ENCODE data around the gene SCAMP1. TPM values are rescaled to one million over a fixed set of nuclear protein-coding genes. Genes with fewer than 3 reads are reported as not detected.

Gene SCAMP1
- polyA plus RNA-seq, 3 donors = 5.4 to 52.4 (median 47.8) TPM

DNA sequence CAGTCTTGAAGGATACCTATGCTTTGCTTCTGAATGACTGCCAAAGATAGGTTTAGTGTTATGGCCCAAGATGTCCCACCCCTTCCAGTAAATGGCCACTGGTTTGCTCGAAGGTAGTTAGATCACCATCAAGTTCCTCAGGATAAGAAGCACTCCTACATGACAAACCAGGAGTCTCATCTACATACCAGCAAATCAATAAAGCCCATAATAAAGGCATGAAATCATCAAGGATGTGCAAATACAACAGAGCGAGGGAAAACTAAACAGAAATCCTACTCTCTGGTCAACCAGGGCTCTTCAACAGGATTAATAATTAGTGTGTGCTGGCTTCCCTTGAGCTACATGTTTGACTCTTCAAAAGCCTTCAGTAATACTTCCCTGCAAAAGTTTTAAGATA lies 147.1 kb downstream of the SCAMP1 start:
- Histone ChIP-seq H3K27ac (ENCODE audit: low read depth in 1 of 2, low read length in 2 of 2) (no peak overlapping the region), H3K27me3 (ENCODE audit: control insufficient read depth in 2 of 2, insufficient read depth in 2 of 2, low read length in 2 of 2) (no peaks in the 10 kb centered on the region), H2AFZ (ENCODE audit: insufficient read depth, low read depth, low read length, poor library complexity, severe bottlenecking) (no peak overlapping the region), H3K4me1 (ENCODE audit: control insufficient read depth in 1 of 2, insufficient read depth in 2 of 2, low read length in 2 of 2) (peaks cover 56 to 62% of the 10 kb centered on the region in 2 donors), H3K4me3 (replicated peaks in 1 of 3; ENCODE audit: low read depth in 2 of 3, low read length in 3 of 3) (peak overlapping the region in 1 of 3 experiments; percentile 86), H3K9ac (ENCODE audit: insufficient read depth, low read length, poor library complexity, severe bottlenecking) (no peak overlapping the region), H3K4me2 (replicated peaks; ENCODE audit: extremely low read depth, low read length, poor library complexity, severe bottlenecking) (peak overlapping the region; percentile 93), H3K36me3 (replicated peaks in 1 of 2; ENCODE audit: control insufficient read depth in 1 of 2, insufficient read depth in 2 of 2, low read length in 2 of 2) (peaks cover 0 to 10% of the 10 kb centered on the region in 2 donors), H3K9me3 (replicated peaks in 1 of 2; ENCODE audit: control insufficient read depth in 1 of 2, insufficient read depth in 1 of 2, low read length in 2 of 2) (no peaks in the 10 kb centered on the region), H4K20me1 (ENCODE audit: insufficient read depth, low read length) (peaks cover 16% of the 10 kb centered on the region), H3K79me2 (ENCODE audit: insufficient read depth, low read length) (peaks cover 37% of the 10 kb centered on the region)
- DNase-seq = no peak
- peaks cover 75% of the 10 kb centered on the region for H3K4me1 Mint-ChIP-seq
- intact Hi-C loops (cut with micrococcal nuclease) = no loop called here
- peak overlapping the region in 5 of 7 donors; percentile 56 to 82 (median 67) for H3K27ac Mint-ChIP-seq
- peak overlapping the region; percentile 97 to 99 for H3K4me3 Mint-ChIP-seq
- TF ChIP-seq, protein P1, sequence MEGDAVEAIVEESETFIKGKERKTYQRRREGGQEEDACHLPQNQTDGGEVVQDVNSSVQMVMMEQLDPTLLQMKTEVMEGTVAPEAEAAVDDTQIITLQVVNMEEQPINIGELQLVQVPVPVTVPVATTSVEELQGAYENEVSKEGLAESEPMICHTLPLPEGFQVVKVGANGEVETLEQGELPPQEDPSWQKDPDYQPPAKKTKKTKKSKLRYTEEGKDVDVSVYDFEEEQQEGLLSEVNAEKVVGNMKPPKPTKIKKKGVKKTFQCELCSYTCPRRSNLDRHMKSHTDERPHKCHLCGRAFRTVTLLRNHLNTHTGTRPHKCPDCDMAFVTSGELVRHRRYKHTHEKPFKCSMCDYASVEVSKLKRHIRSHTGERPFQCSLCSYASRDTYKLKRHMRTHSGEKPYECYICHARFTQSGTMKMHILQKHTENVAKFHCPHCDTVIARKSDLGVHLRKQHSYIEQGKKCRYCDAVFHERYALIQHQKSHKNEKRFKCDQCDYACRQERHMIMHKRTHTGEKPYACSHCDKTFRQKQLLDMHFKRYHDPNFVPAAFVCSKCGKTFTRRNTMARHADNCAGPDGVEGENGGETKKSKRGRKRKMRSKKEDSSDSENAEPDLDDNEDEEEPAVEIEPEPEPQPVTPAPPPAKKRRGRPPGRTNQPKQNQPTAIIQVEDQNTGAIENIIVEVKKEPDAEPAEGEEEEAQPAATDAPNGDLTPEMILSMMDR (IDR thresholded peaks at IDR 0.05) = no peak
- H3K9me3 Mint-ChIP-seq = peaks cover 0 to 2% (median 0%) of the 10 kb centered on the region in 7 donors
- H3K27me3 Mint-ChIP-seq (ENCODE audit: low read depth in 3 of 3) = peaks cover 0 to 3% (median 2%) of the 10 kb centered on the region in 3 donors
- peaks cover 28 to 39% of the 10 kb centered on the region in 2 donors for H3K36me3 Mint-ChIP-seq
- no CpG with 5 or more reads among the region's 2 CpGs for WGBS (ENCODE audit: insufficient coverage)

- Histone ChIP-seq H3K9ac (ENCODE audit: insufficient read depth, low read length, poor library complexity, severe bottlenecking) (peak overlapping the region; percentile 5), H3K4me1 (ENCODE audit: control insufficient read depth in 1 of 2, insufficient read depth in 2 of 2, low read length in 2 of 2) (peaks cover 61 to 67% of the 10 kb centered on the region in 2 donors), H2AFZ (ENCODE audit: insufficient read depth, low read depth, low read length, poor library complexity, severe bottlenecking) (peak overlapping the region; percentile 6), H3K27ac (ENCODE audit: low read depth in 1 of 2, low read length in 2 of 2) (no peak overlapping the region), H4K20me1 (ENCODE audit: insufficient read depth, low read length) (peaks cover 16% of the 10 kb centered on the region), H3K4me2 (replicated peaks; ENCODE audit: extremely low read depth, low read length, poor library complexity, severe bottlenecking) (peak overlapping the region; percentile 93), H3K36me3 (replicated peaks in 1 of 2; ENCODE audit: control insufficient read depth in 1 of 2, insufficient read depth in 2 of 2, low read length in 2 of 2) (peaks cover 0 to 10% of the 10 kb centered on the region in 2 donors), H3K79me2 (ENCODE audit: insufficient read depth, low read length) (peaks cover 37% of the 10 kb centered on the region), H3K27me3 (ENCODE audit: control insufficient read depth in 2 of 2, insufficient read depth in 2 of 2, low read length in 2 of 2) (no peaks in the 10 kb centered on the region), H3K4me3 (replicated peaks in 1 of 3; ENCODE audit: low read depth in 2 of 3, low read length in 3 of 3) (peak overlapping the region; percentile 54 to 86 (median 70)), H3K9me3 (replicated peaks in 1 of 2; ENCODE audit: control insufficient read depth in 1 of 2, insufficient read depth in 1 of 2, low read length in 2 of 2) (no peaks in the 10 kb centered on the region)
- WGBS (ENCODE audit: insufficient coverage) = 33% methylated on average over 2 of the region's 3 CpGs
- H3K27me3 Mint-ChIP-seq (ENCODE audit: low read depth in 3 of 3) = peaks cover 0 to 3% (median 2%) of the 10 kb centered on the region in 3 donors
- peaks cover 79% of the 10 kb centered on the region for H3K4me1 Mint-ChIP-seq
- no peak for DNase-seq
- peak overlapping the region in 5 of 7 donors; percentile 54 to 82 (median 67) for H3K27ac Mint-ChIP-seq
- peak overlapping the region; percentile 97 to 99 for H3K4me3 Mint-ChIP-seq
- TF ChIP-seq, protein P1 (IDR thresholded peaks at IDR 0.05) = no peak
- peaks cover 28 to 39% of the 10 kb centered on the region in 2 donors for H3K36me3 Mint-ChIP-seq
- peaks cover 0 to 2% (median under 1%) of the 10 kb centered on the region in 7 donors for H3K9me3 Mint-ChIP-seq
- intact Hi-C loops (cut with micrococcal nuclease) = no loop called here
Observed at GRCh38 chr5:78508186-78508765, 147.9 kb downstream of the SCAMP1 start.

All from CD14-positive monocyte (primary cell).